ENCODE data around the gene RBM4B.

GRCh38 chr11:66722745-66723651, 45.3 kb upstream of the RBM4B start:
- TF ChIP-seq CTCF (conservative IDR thresholded peaks at IDR 0.05; ENCODE audit: low read length), result no peak
- TF ChIP-seq EZH2phosphoT487 (IDR thresholded peaks at IDR 0.05; ENCODE audit: borderline replicate concordance, low read depth, low read length), result no peak

Data from OCI-LY7 (cell line).